Tibial nerve (tissue), 4 donors: ENCODE data around the gene IFTAP. TPM values are rescaled to one million over a fixed set of nuclear protein-coding genes. Genes with fewer than 3 reads are reported as not detected.

Source experiments
- DNase-seq, 2 donors: peaks; one replicate each; pipeline ENCODE4 v3.0.0-alpha.2; 2019; ENCODE audit warnings: low spot score in 2 of 2
- H3K27ac ChIP-seq, 4 donors: fragments of 200-600 bp; sonication (generic) in 3 of 4; one replicate each; pipeline ENCODE4 v1.5.1; 2017 to 2019; ENCODE audit warnings: mild to moderate bottlenecking in 1 of 4
- H3K27me3 ChIP-seq, 2 donors: fragments of 200-600 bp; sonication (generic) in 1 of 2; one replicate each; pipeline versions ENCODE4 v1.5.1 to v1.6.0; 2017 to 2019
- H3K36me3 ChIP-seq, 3 donors: fragments of 200-600 bp; sonication (generic); one replicate each; pipeline ENCODE4 v1.5.1; 2018 to 2019
- H3K4me1 ChIP-seq, 4 donors: fragments of 200-600 bp; sonication (generic) in 3 of 4; one replicate each; pipeline ENCODE4 v1.5.1; 2017 to 2019
- H3K4me3 ChIP-seq, 4 donors: fragments of 200-600 bp; sonication (generic) in 3 of 4; one replicate each; pipeline ENCODE4 v1.5.1; 2017 to 2019; ENCODE audit warnings: mild to moderate bottlenecking in 1 of 4, moderate library complexity in 1 of 4
- H3K9me3 ChIP-seq, 4 donors: fragments of 200-600 bp; sonication (generic) in 3 of 4; one replicate each; pipeline ENCODE4 v1.5.1; 2017 to 2019
- EP300 ChIP-seq, 2 donors: sonication (generic); formaldehyde crosslinking; IDR thresholded peaks; one replicate each; pipeline ENCODE4 v1.6.1; 2017; ENCODE audit warnings: antibody characterized with exemption in 2 of 2, mild to moderate bottlenecking in 1 of 2
- POLR2A ChIP-seq, 2 donors: fragments of 450-650 bp; IDR thresholded peaks; one replicate each; pipeline ENCODE4 v1.6.1; 2017; ENCODE audit warnings: antibody characterized with exemption in 2 of 2, mild to moderate bottlenecking in 2 of 2, moderate library complexity in 2 of 2
- whole genome bisulfite sequencing, 2 donors: methylation state at CpG; one replicate each; pipeline ENCODE4 v1.1.5; 2018; 5-methylcytosine and 5-hydroxymethylcytosine counted together
- total RNA-seq, 4 donors: library from RNA; depleted of rRNA; stranded (reverse); fragments of >200 nt; gene quantifications; one replicate each; pipeline ENCODE4 v1.1.0, GENCODE V29; 2016
- TF ChIP-seq, protein P1 (sequence below), 5 experiments: fragments of 200-600 bp in 3 of 5; fragments of 450-650 bp in 2 of 5; sonication (generic) in 3 of 5; IDR thresholded peaks; one replicate each; pipeline ENCODE4 v1.5.1; 2016 to 2019; ENCODE audit warnings: antibody characterized with exemption in 5 of 5, mild to moderate bottlenecking in 3 of 5, moderate library complexity in 2 of 5

Gene IFTAP
- total RNA-seq, 4 donors from 2014 or later: 17.2 to 40.2 (median 20.7) TPM

DNA sequence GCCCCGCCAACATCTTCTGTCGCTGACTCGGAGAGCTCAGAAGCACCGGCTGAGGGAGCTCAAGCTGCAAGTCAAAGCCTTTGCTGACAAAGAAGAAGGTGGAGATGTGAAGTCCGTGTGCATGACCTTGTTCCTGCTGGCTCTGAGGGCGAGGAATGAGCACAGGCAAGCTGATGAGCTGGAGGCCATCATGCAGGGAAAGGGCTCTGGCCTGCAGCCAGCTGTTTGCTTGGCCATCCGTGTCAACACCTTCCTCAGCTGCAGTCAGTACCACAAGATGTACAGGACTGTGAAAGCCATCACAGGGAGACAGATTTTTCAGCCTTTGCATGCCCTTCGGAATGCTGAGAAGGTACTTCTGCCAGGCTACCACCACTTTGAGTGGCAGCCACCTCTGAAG, 19.8 kb upstream of the IFTAP start:
- Histone ChIP-seq H3K9me3 (no peaks in the 10 kb centered on the region), H3K4me3 (no peak overlapping the region), H3K27me3 (no peaks in the 10 kb centered on the region), H3K4me1 (no peaks in the 10 kb centered on the region), H3K36me3 (peaks cover 0 to 15% (median 0%) of the 10 kb centered on the region in 3 donors), H3K27ac (no peak overlapping the region)
- DNase-seq: no peak
- TF ChIP-seq EP300 (IDR thresholded peaks at IDR 0.05): no peak
- TF ChIP-seq POLR2A (IDR thresholded peaks at IDR 0.05): no peak
- TF ChIP-seq, protein P1, sequence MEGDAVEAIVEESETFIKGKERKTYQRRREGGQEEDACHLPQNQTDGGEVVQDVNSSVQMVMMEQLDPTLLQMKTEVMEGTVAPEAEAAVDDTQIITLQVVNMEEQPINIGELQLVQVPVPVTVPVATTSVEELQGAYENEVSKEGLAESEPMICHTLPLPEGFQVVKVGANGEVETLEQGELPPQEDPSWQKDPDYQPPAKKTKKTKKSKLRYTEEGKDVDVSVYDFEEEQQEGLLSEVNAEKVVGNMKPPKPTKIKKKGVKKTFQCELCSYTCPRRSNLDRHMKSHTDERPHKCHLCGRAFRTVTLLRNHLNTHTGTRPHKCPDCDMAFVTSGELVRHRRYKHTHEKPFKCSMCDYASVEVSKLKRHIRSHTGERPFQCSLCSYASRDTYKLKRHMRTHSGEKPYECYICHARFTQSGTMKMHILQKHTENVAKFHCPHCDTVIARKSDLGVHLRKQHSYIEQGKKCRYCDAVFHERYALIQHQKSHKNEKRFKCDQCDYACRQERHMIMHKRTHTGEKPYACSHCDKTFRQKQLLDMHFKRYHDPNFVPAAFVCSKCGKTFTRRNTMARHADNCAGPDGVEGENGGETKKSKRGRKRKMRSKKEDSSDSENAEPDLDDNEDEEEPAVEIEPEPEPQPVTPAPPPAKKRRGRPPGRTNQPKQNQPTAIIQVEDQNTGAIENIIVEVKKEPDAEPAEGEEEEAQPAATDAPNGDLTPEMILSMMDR (IDR thresholded peaks at IDR 0.05): no peak
- WGBS, 2 donors: 79 to 85% methylated on average over 8 of the region's 8 CpGs

DNA sequence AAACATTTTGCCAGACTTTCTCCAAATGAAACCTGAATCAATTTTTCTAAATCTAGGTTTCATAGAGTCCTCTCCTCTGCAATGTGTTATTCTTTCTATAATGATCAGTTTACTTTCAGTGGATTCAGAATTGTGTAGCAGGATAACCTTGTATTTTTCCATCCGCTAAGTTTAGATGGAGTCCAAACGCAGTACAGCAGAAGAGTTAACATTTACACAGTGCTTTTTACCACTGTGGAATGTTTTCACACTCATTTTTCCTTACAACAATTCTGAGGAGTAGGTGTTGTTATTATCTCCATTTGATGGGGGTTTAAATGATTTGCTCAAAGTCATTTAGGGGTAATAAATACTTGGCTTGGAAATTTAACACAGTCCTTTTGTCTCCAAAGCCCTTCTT, 16.9 kb upstream of the IFTAP start:
- Histone ChIP-seq H3K27me3 (no peaks in the 10 kb centered on the region), H3K4me1 (no peaks in the 10 kb centered on the region), H3K36me3 (peaks cover 0 to 15% (median 0%) of the 10 kb centered on the region in 3 donors), H3K4me3 (no peak overlapping the region), H3K9me3 (peaks cover 0 to 5% (median 0%) of the 10 kb centered on the region in 4 donors), H3K27ac (no peak overlapping the region)
- DNase-seq: no peak
- 48 to 54% methylated on average over 2 of the region's 2 CpGs for WGBS, 2 donors
- TF ChIP-seq, protein P1 (IDR thresholded peaks at IDR 0.05): no peak
- TF ChIP-seq EP300 (IDR thresholded peaks at IDR 0.05) (no peak), POLR2A (IDR thresholded peaks at IDR 0.05) (no peak)

DNA sequence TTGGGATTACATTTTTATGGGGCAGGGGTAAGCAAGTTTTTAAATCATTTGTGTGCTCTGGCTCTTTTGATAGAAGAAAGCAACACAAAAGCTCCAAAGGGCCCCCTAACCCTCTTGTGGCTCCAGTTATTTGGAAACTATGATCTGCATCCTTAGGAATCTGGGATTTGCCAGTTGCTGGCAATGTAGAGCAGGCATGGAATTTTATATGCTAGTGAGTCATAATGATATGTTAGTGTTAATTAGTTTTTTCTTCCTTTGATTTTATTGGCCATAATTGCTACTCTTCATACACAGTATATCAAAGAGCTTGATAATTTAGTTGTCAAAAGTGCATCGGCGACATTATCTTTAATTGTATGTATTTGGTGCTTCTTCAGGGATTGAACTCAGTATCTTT, 16.4 kb upstream of the IFTAP start:
- H3K27me3 ChIP-seq: no peaks in the 10 kb centered on the region
- no peak overlapping the region for H3K27ac ChIP-seq
- TF ChIP-seq, protein P1 (IDR thresholded peaks at IDR 0.05): no peak
- TF ChIP-seq EP300 (IDR thresholded peaks at IDR 0.05) (no peak), POLR2A (IDR thresholded peaks at IDR 0.05) (no peak)
- no peak overlapping the region for H3K4me3 ChIP-seq
- peaks cover 0 to 15% (median 0%) of the 10 kb centered on the region in 3 donors for H3K36me3 ChIP-seq
- no peaks in the 10 kb centered on the region for H3K4me1 ChIP-seq
- H3K9me3 ChIP-seq: peaks cover 0 to 5% (median 0%) of the 10 kb centered on the region in 4 donors
- WGBS, 2 donors: 57 to 59% methylated on average over 2 of the region's 2 CpGs
- DNase-seq: no peak

DNA sequence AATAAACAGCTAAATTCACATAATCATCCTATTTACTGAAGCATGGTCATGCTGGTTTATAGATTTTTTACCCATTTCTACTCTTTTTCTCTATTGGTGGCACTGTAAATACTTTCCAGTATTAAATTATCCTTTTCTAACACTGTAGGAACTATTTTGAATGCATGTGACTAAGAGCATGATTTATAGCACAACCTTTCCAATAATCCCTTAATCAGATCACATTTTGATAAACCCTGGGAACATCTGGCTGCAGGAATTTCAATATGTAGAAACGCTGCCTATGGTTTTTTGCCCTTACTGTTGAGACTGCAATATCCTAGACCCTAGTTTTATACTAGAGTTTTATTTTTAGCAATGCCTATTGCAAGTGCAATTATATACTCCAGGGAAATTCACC, 15.8 kb upstream of the IFTAP start:
- Histone ChIP-seq H3K9me3 (peaks cover 0 to 5% (median 0%) of the 10 kb centered on the region in 4 donors), H3K36me3 (peaks cover 0 to 13% (median 0%) of the 10 kb centered on the region in 3 donors), H3K27ac (no peak overlapping the region), H3K27me3 (no peaks in the 10 kb centered on the region), H3K4me3 (no peak overlapping the region), H3K4me1 (no peaks in the 10 kb centered on the region)
- DNase-seq: no peak
- TF ChIP-seq, protein P1 (IDR thresholded peaks at IDR 0.05): no peak
- TF ChIP-seq EP300 (IDR thresholded peaks at IDR 0.05): no peak
- no peak for TF ChIP-seq POLR2A (IDR thresholded peaks at IDR 0.05)
- WGBS, 2 donors: 24 to 41% methylated on average over 1 of the region's 1 CpG

DNA sequence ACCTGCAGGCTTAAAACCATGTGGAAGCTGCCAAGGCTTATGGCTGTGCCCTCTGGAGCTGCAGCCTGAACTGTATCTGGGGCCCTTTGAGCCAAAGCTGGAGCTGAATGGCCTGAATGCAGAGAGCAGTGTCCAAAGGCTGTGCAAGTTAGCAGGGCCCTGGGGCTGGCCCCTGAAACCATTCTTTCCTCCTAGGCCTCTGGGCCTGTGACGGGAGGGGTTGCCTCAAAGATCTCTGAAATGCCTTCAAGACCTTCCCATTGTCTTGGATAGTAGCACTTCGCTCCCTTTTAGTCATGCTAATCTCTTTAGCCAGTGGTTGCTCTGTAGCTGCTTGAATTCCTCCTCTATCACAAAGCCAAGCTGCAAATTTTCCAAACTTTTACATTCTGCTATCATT, 12.8 kb upstream of the IFTAP start:
- Histone ChIP-seq H3K27me3 (no peaks in the 10 kb centered on the region), H3K9me3 (peaks cover 0 to 5% (median 0%) of the 10 kb centered on the region in 4 donors), H3K4me1 (no peaks in the 10 kb centered on the region), H3K27ac (no peak overlapping the region), H3K36me3 (no peaks in the 10 kb centered on the region), H3K4me3 (no peak overlapping the region)
- no peak for TF ChIP-seq EP300 (IDR thresholded peaks at IDR 0.05)
- TF ChIP-seq POLR2A (IDR thresholded peaks at IDR 0.05): no peak
- TF ChIP-seq, protein P1 (IDR thresholded peaks at IDR 0.05): no peak
- WGBS, 2 donors: 86 to 87% methylated on average over 2 of the region's 2 CpGs
- DNase-seq: no peak
